DND-41 (cell line): ENCODE measurements around the gene DGKI.

Source experiments
- ATAC-seq: fragments of 200-7000 bp; cut with Tn5 transposase; 3 replicates; pipeline ENCODE4 v1.9.1; 2021; ENCODE audit warnings: low read depth; ENCODE audit not compliant: insufficient read depth
- DNase-seq: peaks from one replicate; pipeline ENCODE4 v3.0.0-alpha.2; 2020
- H2AFZ ChIP-seq: 2 replicates; pipeline ENCODE4 v1.6.0; 2012; ENCODE audit warnings: low read depth, low read length
- H3K27ac ChIP-seq: 2 replicates; pipeline ENCODE4 v1.5.1; 2012; ENCODE audit warnings: low read length, inconsistent platforms
- H3K27me3 ChIP-seq: fragments of 200-600 bp; sonication (generic); 2 replicates; pipeline ENCODE4 v1.6.0; 2012; ENCODE audit warnings: low read length, mild to moderate bottlenecking, inconsistent platforms; ENCODE audit not compliant: insufficient read depth, poor library complexity
- H3K36me3 ChIP-seq: 2 replicates; pipeline ENCODE4 v1.5.1; 2012; ENCODE audit warnings: low read length, inconsistent platforms; ENCODE audit not compliant: insufficient read depth
- H3K4me1 ChIP-seq: 2 replicates; pipeline ENCODE4 v1.5.1; 2012; ENCODE audit warnings: mild to moderate bottlenecking, low read length; ENCODE audit not compliant: insufficient read depth
- H3K4me2 ChIP-seq: 2 replicates; pipeline ENCODE4 v1.6.0; 2012; ENCODE audit warnings: mild to moderate bottlenecking, moderate library complexity, low read length, inconsistent platforms; ENCODE audit not compliant: insufficient read depth
- H3K4me3 ChIP-seq, 2 experiments: fragments of 200-600 bp in 1 of 2; shearing (Covaris generic) in 1 of 2; 2 replicates each; pipeline ENCODE4 v1.5.1; 2012 to 2016; ENCODE audit warnings: inconsistent platforms in 2 of 2, low read length in 2 of 2, mild to moderate bottlenecking in 2 of 2, low read depth in 1 of 2, moderate library complexity in 1 of 2
- H3K79me2 ChIP-seq: 2 replicates; pipeline ENCODE4 v1.6.0; 2012; ENCODE audit warnings: low read length, inconsistent platforms; ENCODE audit not compliant: insufficient read depth
- H3K9ac ChIP-seq: 2 replicates; pipeline ENCODE4 v1.6.0; 2012; ENCODE audit warnings: low read depth, mild to moderate bottlenecking, inconsistent platforms, low read length, moderate library complexity
- H3K9me3 ChIP-seq: 2 replicates; pipeline ENCODE4 v1.5.1; 2012; ENCODE audit warnings: low read length, moderate library complexity, mild to moderate bottlenecking, inconsistent platforms; ENCODE audit not compliant: insufficient read depth, severe bottlenecking
- H4K20me1 ChIP-seq: 2 replicates; pipeline ENCODE4 v1.6.0; 2012; ENCODE audit warnings: low read length; ENCODE audit not compliant: insufficient read depth
- EZH2 ChIP-seq: IDR thresholded peaks from 3 replicates; pipeline ENCODE4 v1.6.1; 2012; ENCODE audit warnings: borderline replicate concordance, low read depth, mild to moderate bottlenecking, moderate library complexity, low read length, inconsistent platforms; ENCODE audit not compliant: severe bottlenecking
- TF ChIP-seq, protein P1 (sequence below): IDR thresholded peaks from 2 replicates; pipeline ENCODE4 v1.5.1; 2012; ENCODE audit warnings: borderline replicate concordance, low read length, moderate library complexity, mild to moderate bottlenecking; ENCODE audit not compliant: poor library complexity, severe bottlenecking; ENCODE audit errors: extremely low read depth

DGKI gene

GRCh38 chr7:137636376-137636775 is 210.4 kb downstream of the DGKI start:
- Histone ChIP-seq H3K79me2 (no peaks in the 10 kb centered on the region), H3K4me3 (no peak overlapping the region), H3K4me2 (no peak overlapping the region), H3K4me1 (no peaks in the 10 kb centered on the region), H3K27me3 (no peaks in the 10 kb centered on the region), H3K9ac (no peak overlapping the region), H3K27ac (no peak overlapping the region), H4K20me1 (no peaks in the 10 kb centered on the region), H3K9me3 (no peaks in the 10 kb centered on the region), H2AFZ (no peak overlapping the region), H3K36me3 (no peaks in the 10 kb centered on the region)
- DNase-seq = no peak
- TF ChIP-seq, protein P1, sequence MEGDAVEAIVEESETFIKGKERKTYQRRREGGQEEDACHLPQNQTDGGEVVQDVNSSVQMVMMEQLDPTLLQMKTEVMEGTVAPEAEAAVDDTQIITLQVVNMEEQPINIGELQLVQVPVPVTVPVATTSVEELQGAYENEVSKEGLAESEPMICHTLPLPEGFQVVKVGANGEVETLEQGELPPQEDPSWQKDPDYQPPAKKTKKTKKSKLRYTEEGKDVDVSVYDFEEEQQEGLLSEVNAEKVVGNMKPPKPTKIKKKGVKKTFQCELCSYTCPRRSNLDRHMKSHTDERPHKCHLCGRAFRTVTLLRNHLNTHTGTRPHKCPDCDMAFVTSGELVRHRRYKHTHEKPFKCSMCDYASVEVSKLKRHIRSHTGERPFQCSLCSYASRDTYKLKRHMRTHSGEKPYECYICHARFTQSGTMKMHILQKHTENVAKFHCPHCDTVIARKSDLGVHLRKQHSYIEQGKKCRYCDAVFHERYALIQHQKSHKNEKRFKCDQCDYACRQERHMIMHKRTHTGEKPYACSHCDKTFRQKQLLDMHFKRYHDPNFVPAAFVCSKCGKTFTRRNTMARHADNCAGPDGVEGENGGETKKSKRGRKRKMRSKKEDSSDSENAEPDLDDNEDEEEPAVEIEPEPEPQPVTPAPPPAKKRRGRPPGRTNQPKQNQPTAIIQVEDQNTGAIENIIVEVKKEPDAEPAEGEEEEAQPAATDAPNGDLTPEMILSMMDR = no peak
- TF ChIP-seq EZH2 = no peak
- no peak for ATAC-seq

DNA sequence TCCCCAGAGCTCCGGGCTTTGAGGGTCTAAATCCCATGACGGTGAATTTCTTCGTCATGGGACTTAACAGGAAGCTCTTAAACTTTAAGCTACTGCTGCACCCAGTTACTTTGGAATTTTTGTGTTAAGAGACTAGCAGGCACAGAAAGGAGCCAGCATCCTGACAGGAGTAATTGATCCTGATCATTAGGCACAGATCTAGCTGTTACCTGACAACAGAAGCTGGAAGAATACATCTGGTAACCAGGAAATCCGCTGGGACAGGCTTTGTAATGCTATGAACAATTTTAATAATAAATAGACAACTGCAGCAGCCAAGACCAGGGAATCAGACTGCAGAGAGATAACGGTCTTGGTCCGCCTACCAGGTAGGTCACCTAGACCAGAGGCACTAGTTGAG is 210.9 kb downstream of the DGKI start:
- no peaks in the 10 kb centered on the region for H3K9me3 ChIP-seq
- no peak overlapping the region for H3K4me3 ChIP-seq
- ATAC-seq (no peak), DNase-seq (no peak)
- H3K27me3 ChIP-seq = no peaks in the 10 kb centered on the region
- H4K20me1 ChIP-seq = no peaks in the 10 kb centered on the region
- H3K9ac ChIP-seq = no peak overlapping the region
- no peaks in the 10 kb centered on the region for H3K79me2 ChIP-seq
- no peaks in the 10 kb centered on the region for H3K36me3 ChIP-seq
- no peak overlapping the region for H2AFZ ChIP-seq
- H3K27ac ChIP-seq = no peak overlapping the region
- TF ChIP-seq EZH2 = no peak
- TF ChIP-seq, protein P1 = no peak
- H3K4me1 ChIP-seq = no peaks in the 10 kb centered on the region
- no peak overlapping the region for H3K4me2 ChIP-seq

DNA sequence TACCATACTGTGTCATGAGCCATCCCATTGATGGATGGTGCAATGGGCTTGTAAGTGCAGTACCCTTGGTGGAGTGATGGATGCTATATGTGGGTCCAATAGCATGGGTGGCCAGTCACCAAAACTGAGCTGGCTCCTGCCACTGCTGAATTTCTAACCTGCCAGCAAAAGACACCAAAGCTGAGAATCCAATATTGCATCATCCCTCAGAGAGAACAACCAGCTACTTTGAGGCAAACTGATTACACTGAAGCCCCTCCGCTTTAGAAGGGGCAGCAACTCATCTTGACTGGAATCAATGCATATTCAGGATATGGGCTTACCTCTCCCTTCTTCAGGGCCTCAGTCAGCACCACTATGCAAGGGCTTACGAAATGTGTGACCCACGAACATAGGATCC is 211.6 kb downstream of the DGKI start:
- H4K20me1 ChIP-seq = no peaks in the 10 kb centered on the region
- H3K4me3 ChIP-seq = no peak overlapping the region
- H3K27me3 ChIP-seq = no peaks in the 10 kb centered on the region
- no peaks in the 10 kb centered on the region for H3K36me3 ChIP-seq
- no peak for ATAC-seq
- no peak overlapping the region for H3K27ac ChIP-seq
- H2AFZ ChIP-seq = no peak overlapping the region
- no peak overlapping the region for H3K9ac ChIP-seq
- DNase-seq = no peak
- no peak for TF ChIP-seq EZH2
- TF ChIP-seq, protein P1 = no peak
- no peaks in the 10 kb centered on the region for H3K4me1 ChIP-seq
- no peak overlapping the region for H3K4me2 ChIP-seq
- H3K9me3 ChIP-seq = no peaks in the 10 kb centered on the region
- H3K79me2 ChIP-seq = no peaks in the 10 kb centered on the region

DNA sequence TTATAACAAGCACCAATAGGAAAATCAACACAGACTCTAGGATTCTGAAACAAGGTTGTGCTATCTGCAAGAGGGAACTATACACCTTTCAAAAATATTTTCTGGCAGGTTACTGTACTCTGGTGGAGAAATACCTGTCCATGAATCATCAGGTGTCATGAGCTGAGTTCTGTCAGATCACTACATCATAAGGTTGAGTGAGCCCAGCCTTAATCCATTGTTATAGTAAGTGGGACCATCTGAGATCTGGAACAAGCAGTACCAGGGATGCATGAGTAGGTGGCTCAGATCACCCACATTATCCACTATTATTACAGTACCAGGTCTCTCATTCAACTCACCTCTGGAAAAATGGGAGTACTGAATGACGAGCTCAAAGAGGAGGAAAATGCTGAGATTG is 212.4 kb downstream of the DGKI start:
- H3K27me3 ChIP-seq = no peaks in the 10 kb centered on the region
- no peak overlapping the region for H3K4me2 ChIP-seq
- H3K4me1 ChIP-seq = no peaks in the 10 kb centered on the region
- H3K79me2 ChIP-seq = no peaks in the 10 kb centered on the region
- no peak overlapping the region for H3K9ac ChIP-seq
- H3K27ac ChIP-seq = no peak overlapping the region
- no peaks in the 10 kb centered on the region for H3K9me3 ChIP-seq
- no peak for ATAC-seq
- H3K4me3 ChIP-seq = no peak overlapping the region
- H3K36me3 ChIP-seq = no peaks in the 10 kb centered on the region
- no peaks in the 10 kb centered on the region for H4K20me1 ChIP-seq
- DNase-seq = no peak
- H2AFZ ChIP-seq = no peak overlapping the region
- no peak for TF ChIP-seq EZH2
- TF ChIP-seq, protein P1 = no peak
